ENCODE measurements around the gene HOMER2. TPM values are rescaled to one million over a fixed set of nuclear protein-coding genes. Genes with fewer than 3 reads are reported as not detected.

HOMER2 gene
- total and polyA plus RNA-seq, 9 of the 15 experiments (the other 6 are each of a cell fraction or from before 2014, with no cell fraction given) = 0.13 to 0.47 (median 0.29) TPM; not detected in 1

DNA sequence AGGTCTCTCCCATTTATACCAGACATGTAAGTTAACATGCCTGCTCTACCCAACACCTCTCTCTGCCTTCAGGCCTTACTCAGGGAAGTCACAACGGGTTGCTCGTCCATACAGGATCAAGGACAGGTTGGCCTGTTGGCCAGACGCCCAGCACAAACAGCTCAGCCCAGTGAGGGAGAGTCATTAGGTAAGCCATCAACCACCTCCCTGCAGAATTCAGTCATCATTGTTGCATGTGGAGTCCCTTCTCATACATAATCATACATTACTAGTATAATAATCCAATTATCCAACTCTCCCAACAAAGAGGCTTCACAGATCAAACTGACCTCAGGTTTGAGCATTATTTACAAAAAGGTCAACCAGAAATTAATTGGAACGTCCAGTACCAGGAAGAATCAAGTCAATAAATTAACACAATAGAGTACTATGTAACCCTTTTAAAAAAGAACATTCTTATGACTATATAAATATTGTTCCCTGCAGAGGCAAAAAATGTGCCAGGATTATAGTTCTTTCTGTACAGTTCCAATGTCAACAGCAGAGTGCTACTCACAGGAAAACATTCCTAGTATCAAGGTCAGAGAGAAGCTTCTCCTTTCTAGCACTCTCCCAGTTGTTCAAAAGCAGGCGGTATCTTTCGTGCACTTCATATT, 33.2 kb downstream of the HOMER2 start:
- CTCF ChIA-PET (ENCODE audit: low intra/inter-chr PET ratio) = no interaction called here
- in situ Hi-C loops (cut with MboI) = no loop called here
- FAIRE-seq (no peak), DNase-seq (ENCODE audit: extremely low read depth in 1 of 4, low spot score in 3 of 4) (no peak), ATAC-seq (no peak)
- Histone ChIP-seq H3K9me3 (replicated peaks; ENCODE audit: control insufficient read depth, insufficient read depth, low read depth, low read length) (no peaks in the 10 kb centered on the region), H3K36me3 (ENCODE audit: control insufficient read depth, insufficient read depth, low read length) (no peaks in the 10 kb centered on the region), H3K4me1 (replicated peaks in 1 of 2; ENCODE audit: control insufficient read depth in 2 of 2, insufficient read depth in 2 of 2, low read length in 2 of 2) (no peaks in the 10 kb centered on the region), H2AFZ (ENCODE audit: low read depth, low read length) (no peak overlapping the region), H3K79me2 (ENCODE audit: control insufficient read depth, insufficient read depth, low read length) (no peaks in the 10 kb centered on the region), H3K27ac (ENCODE audit: extremely low read depth, low read depth, low read length) (no peak overlapping the region), H4K20me1 (replicated peaks; ENCODE audit: control insufficient read depth, insufficient read depth, low read length) (no peaks in the 10 kb centered on the region), H3K9me1 (ENCODE audit: control insufficient read depth, insufficient read depth, low read length) (no peaks in the 10 kb centered on the region), H3K27me3 (ENCODE audit: control insufficient read depth in 2 of 2, insufficient read depth in 2 of 2, low read length in 2 of 2) (peaks cover 41 to 73% of the 10 kb centered on the region in 2 experiments), H3K9ac (ENCODE audit: insufficient read depth in 1 of 2, low read depth in 2 of 2, low read length in 2 of 2) (no peak overlapping the region), H3K4me3 (no peak overlapping the region), H3K4me2 (ENCODE audit: insufficient read depth, low read length) (no peak overlapping the region)
- WGBS (ENCODE audit: insufficient coverage, low coverage, missing lambda C conversion rate) = 2% methylated on average over 6 of the region's 6 CpGs
- BruUV-seq (replicated peaks) = no TSS peak
- POLR2A ChIA-PET = interaction anchor here (1.3 kb wide), 1 partner anchor 11 kb away, joined by 3 read pairs; no protein-coding TSS in a partner anchor
- intact Hi-C loops (cut with micrococcal nuclease) = no loop called here
- TF ChIP-seq ZNF639 (CRISPR knock-in tag; conservative IDR thresholded peaks at IDR 0.05 in 1 of 2, IDR thresholded peaks at IDR 0.05 in 1 of 2) = no peak
- TF ChIP-seq MAX (CRISPR knock-in tag; IDR thresholded peaks at IDR 0.05) = no peak
- TF ChIP-seq ZNF124 (CRISPR knock-in tag; IDR thresholded peaks at IDR 0.05) = no peak
- TF ChIP-seq, protein P1, sequence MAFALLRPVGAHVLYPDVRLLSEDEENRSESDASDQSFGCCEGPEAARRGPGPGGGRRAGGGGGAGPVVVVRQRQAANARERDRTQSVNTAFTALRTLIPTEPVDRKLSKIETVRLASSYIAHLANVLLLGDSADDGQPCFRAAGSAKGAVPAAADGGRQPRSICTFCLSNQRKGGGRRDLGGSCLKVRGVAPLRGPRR (CRISPR knock-in tag; IDR thresholded peaks at IDR 0.05) = no peak
- TF ChIP-seq SMAD4 (CRISPR knock-in tag; conservative IDR thresholded peaks at IDR 0.05) = no peak
- TF ChIP-seq, protein P2, sequence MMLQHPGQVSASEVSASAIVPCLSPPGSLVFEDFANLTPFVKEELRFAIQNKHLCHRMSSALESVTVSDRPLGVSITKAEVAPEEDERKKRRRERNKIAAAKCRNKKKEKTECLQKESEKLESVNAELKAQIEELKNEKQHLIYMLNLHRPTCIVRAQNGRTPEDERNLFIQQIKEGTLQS (IDR thresholded peaks at IDR 0.05) = no peak
- TF ChIP-seq, protein P2 (CRISPR knock-in tag; conservative IDR thresholded peaks at IDR 0.05) = no peak
- TF ChIP-seq KLF10 (CRISPR knock-in tag; IDR thresholded peaks at IDR 0.05) = no peak
- no peak for TF ChIP-seq ADNP (tag; IDR thresholded peaks at IDR 0.05)
- no peak for TF ChIP-seq RERE (CRISPR knock-in tag; IDR thresholded peaks at IDR 0.05; ENCODE audit: borderline replicate concordance)

All from K562 (cell line).